Measurements from ENCODE around the gene SPON1.
"Not testable (repeated sequence)": the region's sequence is repeated elsewhere in the genome, so short reads cannot be mapped to it uniquely, and the experiment has no call there.

The SPON1 gene

GRCh38 chr11:13983081-13983751 lies 20.7 kb downstream of the SPON1 start:
- no peak for DNase-seq (ENCODE audit: low read depth in 2 of 2)

- no peak for DNase-seq (ENCODE audit: low read depth in 2 of 2)
These were observed 22.3 kb downstream of the SPON1 start for GRCh38 chr11:13984616-13985450.

GRCh38 chr11:13986695-13987094 lies 24.2 kb downstream of the SPON1 start:
- DNase-seq (ENCODE audit: low read depth in 2 of 2) = not testable (repeated sequence)

GRCh38 chr11:13992158-13992856 lies 29.8 kb downstream of the SPON1 start:
- DNase-seq (ENCODE audit: low read depth in 2 of 2) = not testable (repeated sequence)

GRCh38 chr11:13993096-13993765 lies 30.7 kb downstream of the SPON1 start:
- DNase-seq (ENCODE audit: low read depth in 2 of 2) = no peak

- DNase-seq (ENCODE audit: low read depth in 2 of 2) = no peak
These were observed 35.4 kb downstream of the SPON1 start for GRCh38 chr11:13997881-13998280.

- DNase-seq (ENCODE audit: low read depth in 2 of 2) = no peak
These were observed 37.2 kb downstream of the SPON1 start for GRCh38 chr11:13999704-14000103.

- DNase-seq (ENCODE audit: low read depth in 2 of 2) = no peak
These were observed 39.1 kb downstream of the SPON1 start for GRCh38 chr11:14001597-14001996.

GRCh38 chr11:14007566-14007965 lies 45.0 kb downstream of the SPON1 start:
- DNase-seq (ENCODE audit: low read depth in 2 of 2) = no peak

- DNase-seq (ENCODE audit: low read depth in 2 of 2) = no peak
These were observed 48.1 kb downstream of the SPON1 start for GRCh38 chr11:14010665-14011064.

GRCh38 chr11:14012846-14013245 lies 50.3 kb downstream of the SPON1 start:
- DNase-seq (ENCODE audit: low read depth in 2 of 2) = no peak

- DNase-seq (ENCODE audit: low read depth in 2 of 2) = no peak
These were observed 53.2 kb downstream of the SPON1 start for GRCh38 chr11:14015711-14016110.

- DNase-seq (ENCODE audit: low read depth in 2 of 2) = no peak
These were observed 55.9 kb downstream of the SPON1 start for GRCh38 chr11:14018441-14018840.

- no peak for DNase-seq (ENCODE audit: low read depth in 2 of 2)
These were observed 59.2 kb downstream of the SPON1 start for GRCh38 chr11:14021738-14022137.

- DNase-seq (ENCODE audit: low read depth in 2 of 2) = no peak
These were observed 59.7 kb downstream of the SPON1 start for GRCh38 chr11:14022251-14022650.

- no peak for DNase-seq (ENCODE audit: low read depth in 2 of 2)
These were observed 60.3 kb downstream of the SPON1 start for GRCh38 chr11:14022821-14023220.

GRCh38 chr11:14026961-14027360 lies 64.4 kb downstream of the SPON1 start:
- no peak for DNase-seq (ENCODE audit: low read depth in 2 of 2)

- DNase-seq (ENCODE audit: low read depth in 2 of 2) = no peak
These were observed 65.0 kb downstream of the SPON1 start for GRCh38 chr11:14027525-14027924.

GRCh38 chr11:14029440-14029839 lies 66.9 kb downstream of the SPON1 start:
- no peak for DNase-seq (ENCODE audit: low read depth in 2 of 2)

GRCh38 chr11:14029971-14030920 lies 67.7 kb downstream of the SPON1 start:
- no peak for DNase-seq (ENCODE audit: low read depth in 2 of 2)

GRCh38 chr11:14035526-14035925 lies 73.0 kb downstream of the SPON1 start:
- not testable (repeated sequence) for DNase-seq (ENCODE audit: low read depth in 2 of 2)
